Stimulated activated CD4-positive, alpha-beta T cell treated with anti-CD3 and anti-CD28 coated beads, TNF-alpha, amount 100 ng/mL, for 4 hours (primary cell): ENCODE measurements around the gene SLC9A3.
"Not testable (repeated sequence)": the region's sequence is repeated elsewhere in the genome, so short reads cannot be mapped to it uniquely, and the experiment has no call there.

Experiments
- DNase-seq, 3 experiments: peaks; one replicate each; pipeline ENCODE4 v3.0.0-alpha.2; 2020; ENCODE audit warnings: low read depth in 3 of 3

SLC9A3 gene

GRCh38 chr5:507986-508575 is 16.2 kb downstream of the SLC9A3 start:
- not testable (repeated sequence) for DNase-seq

DNA sequence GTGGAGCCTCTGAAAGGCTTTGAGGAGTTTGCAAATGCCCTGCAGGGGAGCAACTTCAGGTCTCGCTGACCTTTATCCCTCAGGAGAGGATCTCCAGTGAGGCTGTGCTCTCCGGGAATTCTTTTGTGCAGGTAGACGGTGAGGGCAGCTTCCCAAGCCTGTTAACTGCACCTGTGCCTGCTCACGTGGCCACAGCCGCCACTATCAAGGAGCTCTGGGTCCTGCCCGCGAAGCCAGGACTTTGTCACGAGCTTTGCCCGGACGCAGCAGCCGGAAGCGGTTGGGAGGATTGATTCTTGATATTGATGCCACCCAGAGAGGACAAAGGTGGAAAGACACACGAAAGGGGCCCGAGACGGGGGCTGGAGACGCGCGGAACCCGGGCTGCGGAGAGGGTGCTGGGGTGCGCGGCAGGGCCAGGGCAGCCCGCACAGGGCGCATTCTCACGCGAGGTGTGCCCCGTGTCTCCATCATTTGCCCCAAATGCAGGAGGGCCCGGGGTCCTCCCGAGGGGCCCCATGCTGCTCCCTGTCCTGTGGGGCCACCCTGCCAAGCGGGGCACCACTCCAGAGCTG is 18.2 kb downstream of the SLC9A3 start:
- no peak for DNase-seq

GRCh38 chr5:504326-505154 is 19.7 kb downstream of the SLC9A3 start:
- DNase-seq = no peak

GRCh38 chr5:502325-503079 is 21.7 kb downstream of the SLC9A3 start:
- no peak for DNase-seq

DNA sequence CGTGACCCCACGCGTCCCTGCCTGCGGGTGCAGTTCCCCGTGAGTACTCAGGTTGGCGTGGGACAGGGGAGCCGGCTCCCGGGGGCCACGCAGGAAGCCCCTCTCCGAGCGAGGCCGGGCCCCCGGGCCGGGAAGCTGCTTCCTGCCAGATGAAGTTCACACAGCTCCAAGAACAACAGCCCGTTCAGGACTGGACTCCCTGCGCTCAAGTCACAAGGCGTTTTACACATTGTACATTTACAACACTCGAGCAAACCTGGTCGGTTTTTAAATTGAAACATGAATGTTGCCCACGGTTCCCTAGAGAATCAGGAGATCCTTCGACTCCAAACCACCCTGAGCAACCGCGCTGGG is 22.4 kb downstream of the SLC9A3 start:
- DNase-seq = no peak

DNA sequence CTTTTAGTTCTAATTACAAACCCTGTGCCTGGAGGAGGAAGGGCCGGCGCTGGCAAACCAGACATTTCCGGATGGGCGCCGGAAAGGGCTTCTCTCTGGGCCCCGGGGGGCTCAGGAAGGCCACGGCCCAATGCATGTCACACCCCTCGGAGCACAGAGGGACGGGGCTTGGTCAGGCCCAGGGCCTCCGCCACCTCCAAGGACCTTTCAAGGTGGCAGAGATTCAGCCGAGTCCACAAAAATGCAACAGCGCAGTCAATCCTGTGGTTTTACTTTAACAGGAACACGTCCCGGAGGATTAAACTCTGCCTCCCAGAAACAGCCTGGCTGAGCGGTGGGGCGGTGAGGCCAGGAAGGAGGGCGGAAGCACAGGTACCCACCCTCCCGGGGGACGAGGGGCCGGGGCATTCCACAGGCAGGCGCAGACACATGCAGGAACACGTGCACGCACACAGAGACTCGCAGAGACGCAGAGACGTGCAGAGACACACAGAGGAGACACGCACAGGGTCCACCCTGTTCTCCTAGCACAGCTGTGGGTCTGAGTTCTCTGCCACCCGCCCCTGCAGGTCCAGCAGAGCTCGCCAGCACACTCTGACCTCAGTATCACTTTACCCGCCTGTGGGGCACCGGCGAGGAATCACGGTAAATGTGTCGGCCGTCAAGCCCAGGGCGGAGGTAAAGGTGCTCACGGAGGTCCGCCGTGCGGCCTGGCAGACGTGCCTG is 23.0 kb downstream of the SLC9A3 start:
- DNase-seq = no peak

DNA sequence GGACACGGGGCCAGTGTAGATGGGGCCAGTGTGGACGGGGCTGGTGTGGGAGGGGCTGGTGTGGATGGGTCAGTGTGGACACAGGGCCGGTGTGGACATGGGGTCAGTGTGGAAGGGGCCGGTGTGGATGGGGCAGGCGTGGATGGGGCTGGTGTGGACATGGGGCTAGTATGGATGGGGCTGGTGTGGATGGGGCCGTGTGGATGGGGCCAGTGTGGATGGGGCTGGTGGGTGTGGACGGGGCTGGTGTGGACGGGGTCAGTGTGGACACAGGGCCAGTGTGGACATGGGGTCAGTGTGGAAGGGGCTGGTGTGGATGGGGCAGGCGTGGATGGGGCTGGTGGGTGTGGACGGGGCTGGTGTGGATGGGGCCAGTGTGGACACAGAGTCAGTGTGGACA is 23.8 kb downstream of the SLC9A3 start:
- no peak for DNase-seq

- no peak for DNase-seq
Measured at GRCh38 chr5:499233-500209, 24.7 kb downstream of the SLC9A3 start.

GRCh38 chr5:497871-498509 is 26.3 kb downstream of the SLC9A3 start:
- DNase-seq = no peak

DNA sequence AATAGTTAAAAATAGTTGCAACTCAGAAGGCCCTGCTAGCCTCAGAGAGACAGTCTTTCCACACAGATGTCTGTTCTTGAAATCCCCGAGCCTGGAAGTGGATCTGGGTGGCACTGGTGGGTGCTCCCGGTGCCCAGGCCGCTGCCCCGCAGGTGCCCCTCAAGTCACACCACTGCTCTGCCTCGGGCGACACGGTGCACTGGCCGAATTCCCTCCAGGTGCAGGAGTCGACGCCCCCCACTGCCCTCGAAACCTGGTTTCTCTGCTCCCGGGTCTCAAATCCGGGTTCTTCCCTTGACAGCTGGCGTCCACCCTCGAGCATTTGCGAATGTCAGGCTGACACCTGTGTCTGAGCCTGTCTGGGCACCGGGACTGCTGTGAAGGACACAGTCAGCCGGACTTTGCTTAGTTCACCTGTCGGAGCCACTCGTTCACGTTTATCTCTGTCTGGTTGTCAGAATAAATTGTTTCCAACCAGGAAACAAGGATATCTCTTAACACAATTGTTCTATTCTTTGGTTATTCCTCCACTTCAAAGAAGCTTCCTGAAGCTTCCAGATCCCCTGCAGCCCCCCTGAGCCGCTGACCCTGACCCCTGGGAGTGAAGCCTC is 27.1 kb downstream of the SLC9A3 start:
- no peak for DNase-seq

GRCh38 chr5:496028-496427 is 28.2 kb downstream of the SLC9A3 start:
- DNase-seq = no peak

DNA sequence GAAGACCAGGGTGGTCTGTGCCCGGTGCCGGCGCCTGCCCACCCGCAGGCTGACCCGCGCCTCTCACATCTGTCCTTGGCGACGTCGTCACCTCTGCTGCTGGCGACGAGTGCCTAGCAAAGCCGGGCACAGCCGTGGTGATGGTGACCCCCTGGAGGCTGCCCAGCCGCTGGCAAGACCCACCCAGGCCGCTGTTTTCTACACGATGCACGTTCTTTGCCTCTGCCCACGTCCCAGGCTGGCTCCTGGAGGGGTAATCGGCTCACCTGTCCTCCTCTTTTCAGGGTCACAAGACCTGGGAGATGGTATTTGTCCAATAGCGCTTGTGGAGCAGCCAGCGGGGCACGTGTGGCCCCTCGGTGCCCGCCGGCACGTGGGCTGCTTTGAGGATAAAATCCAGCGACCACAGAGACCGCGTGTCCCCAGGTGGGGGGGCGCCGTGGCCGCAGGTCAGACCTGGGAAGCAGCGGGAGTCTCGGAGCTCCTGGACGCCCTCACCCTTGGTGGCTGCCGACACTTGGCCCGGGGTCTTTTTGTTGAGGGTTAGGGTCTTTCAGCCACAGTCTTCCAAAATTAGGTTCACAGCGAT is 29.5 kb downstream of the SLC9A3 start:
- no peak for DNase-seq

DNA sequence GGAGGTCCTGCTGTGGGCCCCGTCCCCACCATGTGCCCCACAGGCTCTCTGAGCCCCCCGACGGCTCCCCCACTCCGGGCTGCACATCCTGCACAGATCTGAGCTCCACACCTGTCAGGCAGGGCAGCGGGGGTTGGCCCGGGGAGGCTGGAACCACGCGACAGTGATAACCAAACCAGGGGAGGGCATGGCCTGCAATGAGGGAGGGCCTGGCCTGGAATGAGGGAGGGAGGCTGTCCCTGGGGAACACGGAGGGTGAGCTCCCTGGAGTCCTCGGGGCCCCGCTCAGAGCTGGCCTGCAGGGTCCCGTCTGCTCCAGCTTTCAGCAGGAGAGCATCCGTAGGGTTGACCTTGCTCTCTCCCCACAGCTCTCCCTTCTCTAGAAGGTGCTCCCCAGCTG is 30.5 kb downstream of the SLC9A3 start:
- no peak for DNase-seq

DNA sequence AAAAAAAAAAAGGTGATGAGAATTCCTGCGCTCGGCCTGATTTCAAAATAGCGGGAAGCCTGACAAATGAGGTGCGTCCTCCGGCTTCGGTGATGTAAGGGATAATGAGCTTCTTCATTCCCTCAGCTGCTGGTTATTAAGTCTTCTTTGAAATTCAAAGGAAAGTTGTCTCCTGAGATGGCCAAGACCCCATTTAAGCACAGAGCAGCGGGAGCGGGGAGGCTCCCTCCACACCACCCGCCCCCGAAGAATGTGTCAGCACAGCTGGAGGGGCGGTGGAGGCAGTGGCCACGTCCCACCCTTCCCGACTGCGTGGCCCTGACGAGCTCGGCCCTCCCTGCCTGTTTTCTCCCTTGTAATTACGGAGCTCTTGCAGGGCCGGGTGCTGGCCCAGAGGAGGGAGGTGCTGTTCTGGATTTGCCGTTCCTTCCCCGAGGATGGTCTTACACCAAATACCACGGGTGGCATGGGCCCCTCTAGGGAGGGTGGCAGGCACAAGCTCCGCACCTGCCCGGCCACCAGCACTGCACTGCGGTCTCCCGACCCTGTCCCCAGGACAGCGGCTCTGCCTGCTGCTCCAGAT is 31.0 kb downstream of the SLC9A3 start:
- DNase-seq = no peak

- no peak for DNase-seq
Measured at GRCh38 chr5:492314-492893, 31.8 kb downstream of the SLC9A3 start.

DNA sequence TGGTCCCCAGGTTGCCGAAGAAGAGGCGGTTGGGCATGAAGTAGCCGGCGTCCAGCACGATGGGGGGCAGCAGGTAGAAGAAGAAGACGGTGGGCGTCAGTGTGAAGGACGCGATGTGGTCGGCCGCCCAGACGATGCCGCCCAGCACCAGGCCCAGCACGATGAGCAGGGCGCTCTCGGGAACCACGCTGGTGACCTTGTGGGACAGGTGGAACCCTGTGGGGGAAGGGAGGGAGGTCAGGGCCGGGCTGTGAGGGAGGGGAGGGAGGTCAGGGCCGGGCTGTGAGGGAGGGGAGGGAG is 32.4 kb downstream of the SLC9A3 start:
- DNase-seq = no peak

- no peak for DNase-seq
Measured at GRCh38 chr5:491119-491855, 33.0 kb downstream of the SLC9A3 start.
